Measurements from ENCODE around the gene ZFYVE26.

The ZFYVE26 gene

GRCh38 chr14:67837011-67837624, 20.7 kb upstream of the ZFYVE26 start:
- peak; percentile 87 for DNase-seq
- Histone ChIP-seq H3K27me3 (replicated peaks) (no peaks in the 10 kb centered on the region), H3K27ac (no peak overlapping the region), H3K36me3 (replicated peaks) (no peaks in the 10 kb centered on the region), H3K4me3 (ENCODE audit: low read depth, low read length) (no peak overlapping the region)
- in situ Hi-C loops (cut with HindIII; ENCODE audit: low pct_ligation_motif_present, low sequenced_read_pairs) = no loop called here
- peak; percentile 70 for TF ChIP-seq CTCF (IDR thresholded peaks at IDR 0.05; ENCODE audit: low read depth, low read length, missing control alignments)

GRCh38 chr14:67835596-67835995, 19.2 kb upstream of the ZFYVE26 start:
- in situ Hi-C loops (cut with HindIII; ENCODE audit: low pct_ligation_motif_present, low sequenced_read_pairs) = no loop called here
- H3K27ac ChIP-seq = no peak overlapping the region

GRCh38 chr14:67833403-67833802, 17.0 kb upstream of the ZFYVE26 start:
- Histone ChIP-seq H3K4me3 (ENCODE audit: low read depth, low read length) (no peak overlapping the region), H3K27ac (no peak overlapping the region), H3K36me3 (replicated peaks) (no peaks in the 10 kb centered on the region), H3K27me3 (replicated peaks) (no peaks in the 10 kb centered on the region)
- no peak for DNase-seq
- no peak for TF ChIP-seq CTCF (IDR thresholded peaks at IDR 0.05; ENCODE audit: low read depth, low read length, missing control alignments)
- in situ Hi-C loops (cut with HindIII; ENCODE audit: low pct_ligation_motif_present, low sequenced_read_pairs) = no loop called here

More at GRCh38 chr14:67835596-67835995, 19.2 kb upstream of the ZFYVE26 start:
- no peak for TF ChIP-seq CTCF (IDR thresholded peaks at IDR 0.05; ENCODE audit: low read depth, low read length, missing control alignments)
- no peaks in the 10 kb centered on the region for H3K36me3 ChIP-seq (replicated peaks)
- H3K4me3 ChIP-seq (ENCODE audit: low read depth, low read length) = no peak overlapping the region
- DNase-seq = no peak
- H3K27me3 ChIP-seq (replicated peaks) = no peaks in the 10 kb centered on the region

GRCh38 chr14:67831113-67831512, 14.7 kb upstream of the ZFYVE26 start:
- in situ Hi-C loops (cut with HindIII; ENCODE audit: low pct_ligation_motif_present, low sequenced_read_pairs) = no loop called here
- Histone ChIP-seq H3K36me3 (replicated peaks) (no peaks in the 10 kb centered on the region), H3K27ac (no peak overlapping the region), H3K4me3 (ENCODE audit: low read depth, low read length) (no peak overlapping the region), H3K27me3 (replicated peaks) (no peaks in the 10 kb centered on the region)
- no peak for DNase-seq
- no peak for TF ChIP-seq CTCF (IDR thresholded peaks at IDR 0.05; ENCODE audit: low read depth, low read length, missing control alignments)

- in situ Hi-C loops (cut with HindIII; ENCODE audit: low pct_ligation_motif_present, low sequenced_read_pairs) = no loop called here
- Histone ChIP-seq H3K4me3 (ENCODE audit: low read depth, low read length) (no peak overlapping the region), H3K27ac (no peak overlapping the region), H3K27me3 (replicated peaks) (no peaks in the 10 kb centered on the region), H3K36me3 (replicated peaks) (no peaks in the 10 kb centered on the region)
- no peak for DNase-seq
- TF ChIP-seq CTCF (IDR thresholded peaks at IDR 0.05; ENCODE audit: low read depth, low read length, missing control alignments) = no peak
Measured at GRCh38 chr14:67821121-67821520, 4.7 kb upstream of the ZFYVE26 start.

- peak; percentile 6 for DNase-seq
- in situ Hi-C loops (cut with HindIII; ENCODE audit: low pct_ligation_motif_present, low sequenced_read_pairs) = no loop called here
Measured at GRCh38 chr14:67820428-67820971, 4.1 kb upstream of the ZFYVE26 start.

More at GRCh38 chr14:67820428-67820971, 4.1 kb upstream of the ZFYVE26 start:
- Histone ChIP-seq H3K36me3 (replicated peaks) (no peaks in the 10 kb centered on the region), H3K27ac (no peak overlapping the region), H3K27me3 (replicated peaks) (no peaks in the 10 kb centered on the region), H3K4me3 (ENCODE audit: low read depth, low read length) (peak overlapping the region; percentile 96)
- no peak for TF ChIP-seq CTCF (IDR thresholded peaks at IDR 0.05; ENCODE audit: low read depth, low read length, missing control alignments)
